Muscle of arm (tissue), 12 donors: ENCODE results near the gene INSR. TPM values are rescaled to one million over a fixed set of nuclear protein-coding genes. Genes with fewer than 3 reads are reported as not detected.
"Not testable (repeated sequence)": the region's sequence is repeated elsewhere in the genome, so short reads cannot be mapped to it uniquely, and the experiment has no call there.

Source experiments
- DNase-seq: peaks from one replicate; pipeline ENCODE4 v3.0.0-alpha.2; 2013
- polyA plus RNA-seq, 12 donors: library from polyadenylated mRNA; unstranded; fragments of 120-200 nt; gene quantifications; one replicate each; pipeline ENCODE4 v1.2.1, GENCODE V29; 2013; ENCODE audit not compliant: insufficient read length in 12 of 12

The INSR gene
- polyA plus RNA-seq, 12 donors, result 11.1 to 138 (median 16.9) TPM

GRCh38 chr19:7146086-7146485 lies 148.1 kb downstream of the INSR start:
- DNase-seq, result not testable (repeated sequence)

DNA sequence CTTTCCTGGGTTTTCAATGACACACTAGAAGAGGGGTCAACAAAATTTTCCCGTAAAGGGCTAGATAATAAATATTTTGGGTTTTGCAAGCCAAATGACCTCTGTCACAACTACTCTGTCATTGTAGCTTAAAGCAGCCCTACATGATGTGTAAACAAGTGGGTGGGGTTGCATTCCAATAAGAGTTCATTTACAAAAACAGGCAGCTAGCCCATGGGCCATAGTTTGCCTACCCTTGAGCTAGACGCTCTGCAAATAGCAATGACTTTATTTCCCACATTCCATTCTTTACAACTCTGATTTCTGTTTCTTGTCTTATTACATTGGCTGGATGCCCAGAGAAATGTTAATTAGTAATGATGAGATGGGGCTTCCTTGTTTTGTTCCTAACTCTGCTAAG lies 148.7 kb downstream of the INSR start:
- no peak for DNase-seq

- DNase-seq, result no peak
These were observed 151.4 kb downstream of the INSR start for GRCh38 chr19:7142771-7143170.

GRCh38 chr19:7140137-7140536 lies 154.1 kb downstream of the INSR start:
- DNase-seq, result no peak

DNA sequence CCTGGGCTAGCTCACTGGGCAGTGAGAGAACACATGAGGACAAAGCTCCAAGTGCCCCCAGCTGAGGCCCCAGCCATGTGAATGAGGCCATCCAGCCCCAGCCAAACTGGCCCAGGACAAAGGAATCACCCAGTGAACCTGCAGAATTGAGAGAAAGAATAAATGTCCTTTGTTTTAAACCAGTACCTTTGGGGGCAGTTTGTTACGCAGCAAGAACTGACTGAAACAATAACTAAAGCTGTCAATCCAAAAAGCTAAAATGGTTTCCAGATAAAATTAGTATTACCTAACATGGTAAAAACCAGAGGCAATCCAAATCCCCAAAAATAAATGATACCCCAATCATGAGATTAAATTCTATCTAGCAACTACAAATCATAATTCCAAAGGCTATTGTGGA lies 155.1 kb downstream of the INSR start:
- DNase-seq, result no peak

DNA sequence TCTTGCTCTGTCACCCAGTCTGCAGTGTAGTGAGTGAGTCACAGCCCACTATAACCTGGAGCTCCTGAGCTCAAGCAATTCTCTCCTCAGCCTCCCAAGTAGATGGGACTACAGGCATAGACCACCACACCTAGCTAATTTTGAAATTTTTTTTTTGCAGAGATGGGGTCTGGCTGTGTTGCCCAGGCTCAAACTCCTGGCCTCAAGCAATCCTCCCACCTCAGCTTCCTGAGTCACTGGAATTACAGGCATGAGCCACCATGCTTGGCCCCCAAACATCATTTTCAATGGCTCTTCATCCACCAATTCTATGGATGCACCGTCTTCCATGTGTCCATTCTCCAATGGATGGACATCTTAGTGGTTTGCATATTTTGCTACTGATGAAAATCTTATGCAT lies 155.8 kb downstream of the INSR start:
- DNase-seq, result no peak

GRCh38 chr19:7137120-7137519 lies 157.1 kb downstream of the INSR start:
- DNase-seq, result no peak

- no peak for DNase-seq
These were observed 162.2 kb downstream of the INSR start for GRCh38 chr19:7132054-7132453.

DNA sequence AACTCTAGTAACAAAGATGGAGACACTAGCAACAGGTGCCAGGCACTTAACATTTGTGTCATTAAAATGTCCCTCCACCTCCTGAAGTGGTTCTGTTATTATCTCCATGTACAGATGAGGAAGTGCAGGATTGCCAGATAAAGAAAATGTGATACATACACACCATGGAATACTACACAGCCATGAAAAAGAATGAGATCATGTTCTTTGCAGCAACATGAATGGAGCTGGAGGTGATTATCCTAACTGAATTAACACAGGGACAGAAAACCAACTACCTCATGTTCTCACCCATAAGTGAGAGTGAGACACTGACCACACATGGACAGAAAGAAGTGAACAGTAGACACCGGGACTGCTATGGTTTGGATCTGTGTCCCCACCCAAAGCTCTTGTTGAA lies 164.2 kb downstream of the INSR start:
- no peak for DNase-seq

DNA sequence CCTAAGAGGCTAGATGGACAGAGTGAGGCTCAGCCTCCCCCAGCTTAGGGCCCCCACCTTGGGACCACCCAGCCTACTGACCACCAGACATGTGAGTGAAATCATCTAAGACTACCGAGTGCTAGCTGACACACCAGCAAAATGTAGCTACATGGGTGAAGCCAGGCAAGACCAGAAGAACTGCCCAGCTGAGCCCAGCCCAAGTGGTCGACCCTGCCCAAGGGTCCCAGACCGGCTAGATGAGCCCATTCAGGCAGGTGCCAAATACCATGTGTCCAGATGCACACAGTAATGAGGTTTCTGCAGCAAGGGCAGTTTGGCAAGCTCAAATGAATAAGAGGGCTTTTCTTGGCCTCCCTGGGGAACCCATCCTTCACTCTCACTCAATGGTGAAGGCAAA lies 168.1 kb downstream of the INSR start:
- no peak for DNase-seq

GRCh38 chr19:7125221-7125620 lies 169.0 kb downstream of the INSR start:
- no peak for DNase-seq

DNA sequence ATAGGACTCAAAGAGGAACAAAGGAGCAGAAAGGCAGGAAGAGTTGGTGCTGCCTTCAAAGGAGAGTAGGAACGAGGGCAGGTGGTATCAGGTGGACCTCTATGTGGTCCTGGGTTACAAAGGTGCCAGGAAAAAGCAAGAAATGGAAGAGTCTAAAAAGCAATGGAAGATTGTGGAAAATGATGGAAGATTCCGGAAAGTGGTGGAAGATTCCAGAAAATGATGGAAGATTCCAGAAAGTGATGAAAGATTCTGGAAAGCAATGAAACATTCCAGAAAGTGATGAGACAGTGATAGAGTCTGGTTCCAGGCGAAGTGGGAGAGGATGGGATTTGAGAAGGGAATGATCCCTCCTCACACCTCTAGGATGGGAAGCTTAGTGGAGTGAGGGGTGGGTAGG lies 169.4 kb downstream of the INSR start:
- no peak for DNase-seq

- no peak for DNase-seq
These were observed 171.5 kb downstream of the INSR start for GRCh38 chr19:7122701-7123100.

DNA sequence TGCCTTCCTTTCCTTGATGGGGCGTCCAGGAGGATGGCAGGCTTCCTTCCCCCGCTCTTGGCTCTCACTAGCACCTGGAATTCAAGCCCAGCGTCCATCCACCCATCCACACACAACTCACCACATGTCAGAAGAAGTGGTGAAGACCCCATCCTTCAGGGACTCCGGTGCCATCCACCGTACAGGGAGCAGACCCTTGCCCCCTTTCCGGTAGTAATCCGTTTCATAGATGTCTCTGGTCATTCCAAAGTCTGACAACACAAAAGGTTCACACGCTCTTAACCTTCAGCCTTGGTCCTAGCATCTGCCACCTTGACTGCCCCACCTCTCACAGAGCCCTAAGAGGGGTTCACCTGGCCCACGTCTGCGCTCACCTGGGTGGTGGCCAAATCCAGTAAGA lies 173.7 kb downstream of the INSR start:
- DNase-seq, result no peak

DNA sequence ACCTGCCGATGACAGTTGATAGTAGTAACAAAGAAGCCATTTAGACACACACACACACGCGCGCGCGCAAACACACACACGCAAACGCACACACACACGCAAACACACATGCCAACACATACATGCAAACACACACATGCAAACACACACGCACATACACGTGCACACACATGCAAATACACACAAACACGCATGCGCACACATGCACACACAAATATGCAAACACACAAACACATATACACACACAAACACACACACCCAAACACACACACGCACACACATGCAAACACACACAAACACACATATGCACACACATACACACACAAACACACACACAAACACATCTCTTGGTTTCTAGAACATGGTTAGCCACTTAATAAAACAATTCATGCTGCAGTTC lies 174.6 kb downstream of the INSR start:
- DNase-seq, result no peak

DNA sequence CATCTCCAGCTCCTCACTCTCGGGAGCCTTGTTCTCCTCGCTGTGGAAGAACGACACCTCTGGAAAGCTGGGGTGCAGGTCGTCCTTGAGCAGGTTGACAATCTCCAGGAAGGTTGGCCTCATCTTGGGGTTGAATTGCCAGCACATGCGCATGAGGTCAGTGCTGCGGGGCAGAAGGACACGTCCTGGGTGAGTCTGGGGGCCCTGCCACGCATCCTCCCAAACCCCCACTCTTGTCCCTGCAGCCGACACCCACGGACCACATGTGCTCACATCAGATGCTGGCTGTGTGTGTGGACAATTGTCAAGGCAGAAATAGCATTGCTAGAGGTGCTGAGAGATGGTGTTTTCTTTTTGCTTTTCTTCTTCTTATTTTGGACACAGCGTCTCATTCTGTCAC lies 177.0 kb downstream of the INSR start:
- DNase-seq, result no peak

DNA sequence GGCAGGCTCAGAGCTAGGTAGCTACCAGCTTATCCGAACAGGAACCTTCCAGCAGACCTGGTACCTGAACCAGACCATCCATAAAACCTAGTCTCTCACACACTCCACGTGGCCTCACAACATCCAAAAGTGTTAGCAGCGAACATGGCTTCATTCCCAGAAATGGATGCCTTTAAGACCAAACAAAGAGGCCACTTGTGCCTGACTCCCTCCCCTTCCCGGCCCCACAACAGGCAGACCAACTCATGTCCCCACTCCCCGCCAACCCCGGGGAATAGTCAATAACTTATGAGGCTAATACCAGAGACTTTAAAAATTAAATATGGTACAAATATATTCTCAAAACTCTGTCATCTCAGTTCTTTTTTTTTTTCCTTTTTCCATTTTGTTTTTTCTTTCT lies 178.5 kb downstream of the INSR start:
- no peak for DNase-seq

DNA sequence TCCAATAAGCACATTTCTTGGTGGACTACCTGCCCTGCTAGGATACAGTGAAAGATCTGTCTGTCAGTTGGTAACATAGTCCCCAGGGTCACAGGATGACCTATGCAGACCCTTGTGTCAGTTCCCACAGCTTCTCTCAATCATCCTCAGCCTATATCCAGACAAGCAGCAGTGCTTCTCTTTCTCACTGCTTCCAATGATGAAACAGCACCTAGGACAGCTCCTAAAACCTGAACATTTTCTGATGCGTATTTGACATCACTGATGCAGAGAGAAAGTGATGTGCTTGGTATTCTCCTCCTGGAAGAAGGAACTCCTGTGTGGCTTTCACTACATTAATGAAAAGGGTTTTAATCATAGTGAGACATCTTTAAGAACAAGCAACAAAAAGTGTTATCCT lies 181.0 kb downstream of the INSR start:
- DNase-seq, result no peak

DNA sequence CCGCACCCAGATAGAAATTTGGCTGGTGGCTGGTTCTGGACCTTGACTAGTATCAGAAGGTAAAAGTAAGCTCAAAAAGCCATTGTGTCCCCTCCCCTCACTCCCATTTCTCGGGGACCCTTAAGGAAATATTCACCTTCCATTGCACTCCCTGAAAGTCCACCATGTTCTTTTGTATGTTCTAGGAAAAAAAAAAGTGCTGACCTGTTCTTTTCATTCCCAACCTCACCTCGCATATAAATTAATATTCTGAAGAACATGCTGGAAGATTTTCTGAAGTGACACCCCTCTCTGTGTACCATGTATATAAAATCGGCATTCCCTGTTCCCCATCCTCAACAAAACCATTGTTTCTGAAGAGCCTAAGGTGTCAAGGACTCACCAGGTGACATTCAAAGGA lies 181.5 kb downstream of the INSR start:
- no peak for DNase-seq

GRCh38 chr19:7109678-7110289 lies 184.4 kb downstream of the INSR start:
- DNase-seq, result no peak

DNA sequence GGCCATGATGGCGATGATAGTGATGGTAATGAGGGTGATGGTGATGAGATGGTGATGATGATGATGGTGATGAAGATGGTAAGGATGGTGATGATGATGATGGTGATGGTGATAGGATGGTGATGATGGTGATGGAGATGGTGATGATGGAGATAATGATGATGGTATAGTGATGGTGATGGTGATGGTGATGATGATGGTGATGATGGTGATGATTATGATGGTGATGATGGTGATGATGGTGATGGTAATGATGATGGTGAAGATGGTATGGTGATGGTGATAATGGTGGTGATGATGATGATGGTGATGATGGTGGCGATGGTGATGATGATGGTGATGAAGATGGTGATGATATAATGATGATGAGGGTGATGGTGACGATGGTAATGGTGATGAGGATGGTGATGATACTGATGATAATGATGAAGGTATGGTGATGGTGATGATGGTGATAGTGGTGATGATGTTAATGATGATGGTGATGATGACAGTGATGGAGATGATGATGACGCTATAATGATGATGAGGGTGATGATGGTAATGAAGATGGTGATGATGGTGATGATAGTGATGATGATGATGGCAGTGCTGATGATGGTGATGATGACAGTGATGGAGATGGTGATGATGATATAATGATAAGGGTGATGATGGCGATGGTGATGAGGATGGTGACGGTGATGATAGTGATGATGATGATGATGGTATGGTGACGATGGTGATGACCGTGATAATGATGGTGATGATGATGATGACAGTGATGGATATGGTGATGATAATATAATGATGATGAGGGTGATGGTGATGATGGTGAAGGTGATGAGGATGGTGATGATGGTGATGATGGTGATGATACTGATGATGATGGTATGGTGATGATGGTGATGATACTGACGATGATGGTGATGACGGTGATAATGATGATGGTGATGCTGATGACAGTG lies 187.2 kb downstream of the INSR start:
- DNase-seq, result no peak

DNA sequence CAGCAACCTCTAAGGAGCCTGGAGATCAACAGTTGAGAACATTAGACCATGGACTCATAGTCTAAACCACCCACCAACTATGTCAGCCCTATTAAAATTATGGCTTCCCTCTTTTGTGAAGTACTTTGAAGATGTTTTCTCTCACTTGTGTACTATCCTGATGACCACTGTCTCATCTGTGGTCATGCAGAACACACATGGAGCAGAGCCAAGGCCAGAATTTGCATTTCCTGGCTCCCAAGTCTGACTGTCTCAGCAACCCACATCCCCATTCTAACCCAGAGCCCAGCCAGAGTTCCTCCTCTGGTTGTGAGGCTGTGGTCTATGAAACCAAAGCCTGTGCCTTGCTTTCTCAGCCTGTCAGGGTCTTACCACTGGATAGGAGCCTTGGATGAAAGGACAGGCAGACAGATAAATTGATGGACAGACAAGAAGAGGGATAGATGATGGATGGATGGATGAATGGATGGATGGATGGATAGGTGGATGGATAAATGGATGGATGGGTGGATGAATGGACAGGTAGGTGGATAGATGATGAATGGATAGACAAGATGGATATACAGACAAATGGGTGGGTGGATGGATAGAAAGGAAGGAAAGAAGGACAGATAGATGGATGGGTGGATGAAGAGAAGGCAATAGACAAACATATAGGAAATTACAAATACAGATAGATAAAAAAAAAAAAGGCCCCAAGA lies 189.3 kb downstream of the INSR start:
- no peak for DNase-seq
